Activated CD8-positive, alpha-beta memory T cell treated with anti-CD3 and anti-CD28 coated beads, Interleukin-2, amount 50 U/mL, for 4 hours (primary cell): ENCODE results near the gene EIPR1.

Experiments used
- DNase-seq: peaks from one replicate; pipeline ENCODE4 v3.0.0-alpha.2; 2020

The EIPR1 gene

DNA sequence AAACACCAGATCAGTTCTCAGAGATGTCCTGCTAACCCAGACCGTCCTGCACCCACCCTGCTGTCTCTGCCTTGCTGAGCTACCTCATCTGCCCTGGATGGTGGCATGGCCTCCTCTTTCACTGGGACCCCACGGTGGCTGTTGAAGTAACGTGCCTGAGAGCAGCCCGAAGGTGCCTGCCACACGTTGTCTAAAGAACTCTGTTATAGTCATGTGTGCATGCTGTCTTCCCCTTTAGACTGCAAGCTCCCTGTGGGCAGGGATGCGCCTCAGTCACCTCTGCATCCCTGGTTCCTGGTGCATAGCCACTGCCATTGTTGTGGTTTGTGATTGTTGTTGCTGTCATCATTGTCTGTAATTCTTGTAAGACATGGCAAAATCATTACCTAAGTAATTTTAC lies 235.9 kb downstream of the EIPR1 start:
- DNase-seq = no peak

DNA sequence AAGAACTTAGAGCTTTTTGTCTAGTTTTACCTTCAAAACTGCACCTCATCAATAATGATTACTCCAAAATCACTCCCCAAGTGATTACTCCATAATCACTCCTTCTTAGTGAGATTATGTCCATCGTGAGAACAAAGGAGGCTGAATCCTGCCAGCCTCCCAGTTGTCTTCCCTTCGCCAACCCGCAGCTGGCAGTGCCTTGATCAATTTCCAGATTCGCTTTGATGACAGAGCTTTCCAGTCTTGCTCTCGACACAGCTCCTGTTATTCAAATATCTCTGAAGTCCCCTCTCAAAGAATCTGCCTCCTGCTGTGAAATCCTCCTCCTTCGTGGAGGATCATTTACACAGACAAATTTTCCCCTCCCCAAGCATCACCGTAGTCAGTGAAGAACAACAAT lies 237.7 kb downstream of the EIPR1 start:
- no peak for DNase-seq
